CD4-positive, alpha-beta T cell treated with Interferon gamma for 1 hour (primary cell): ENCODE data around the gene PHAF1.

Source experiments
- DNase-seq: peaks from one replicate; pipeline ENCODE4 v3.0.0-alpha.2; 2020

The PHAF1 gene

GRCh38 chr16:67183627-67184452, 74.1 kb downstream of the PHAF1 start, which contains the start of gene MATCAP1:
TSS of gene MATCAP1 (minus strand) at chr16:67183963. CDS start at chr16:67180610, 3,353 bp downstream.
- peak; percentile 97 for DNase-seq

GRCh38 chr16:67184453-67184994, 74.8 kb downstream of the PHAF1 start:
- DNase-seq = no peak

- DNase-seq = peak; percentile 80
These were observed 75.4 kb downstream of the PHAF1 start for GRCh38 chr16:67184995-67185650.

- no peak for DNase-seq
These were observed 76.0 kb downstream of the PHAF1 start for GRCh38 chr16:67185651-67186134.

GRCh38 chr16:67186550-67186950, 76.8 kb downstream of the PHAF1 start:
- no peak for DNase-seq

- no peak for DNase-seq
These were observed 77.6 kb downstream of the PHAF1 start for GRCh38 chr16:67187175-67187890.

- no peak for DNase-seq
These were observed 78.6 kb downstream of the PHAF1 start for GRCh38 chr16:67188323-67188722.

- DNase-seq = no peak
These were observed 79.1 kb downstream of the PHAF1 start for GRCh38 chr16:67188798-67189197.

GRCh38 chr16:67190041-67190440, 80.3 kb downstream of the PHAF1 start, which contains the start of gene EXOC3L1:
TSS of gene EXOC3L1 (minus strand) at chr16:67190136. CDS start at chr16:67189676, 460 bp downstream.
- DNase-seq = no peak

- no peak for DNase-seq
These were observed 81.0 kb downstream of the PHAF1 start for GRCh38 chr16:67190448-67191399.

- DNase-seq = no peak
These were observed 81.8 kb downstream of the PHAF1 start for GRCh38 chr16:67191411-67191994.

- peak; percentile 84 for DNase-seq
These were observed 82.4 kb downstream of the PHAF1 start, which contains the start of gene E2F4 for GRCh38 chr16:67191995-67192681. TSS of gene E2F4 (plus strand) at chr16:67192155. CDS start at chr16:67192228, 73 bp downstream.

- DNase-seq = no peak
These were observed 83.1 kb downstream of the PHAF1 start for GRCh38 chr16:67192781-67193361.

- no peak for DNase-seq
These were observed 83.8 kb downstream of the PHAF1 start for GRCh38 chr16:67193536-67193935.

- no peak for DNase-seq
These were observed 84.5 kb downstream of the PHAF1 start for GRCh38 chr16:67194260-67194659.

- no peak for DNase-seq
These were observed 85.9 kb downstream of the PHAF1 start for GRCh38 chr16:67195676-67196075.

- DNase-seq = no peak
These were observed 87.1 kb downstream of the PHAF1 start for GRCh38 chr16:67196881-67197280.

- no peak for DNase-seq
These were observed 88.0 kb downstream of the PHAF1 start for GRCh38 chr16:67197704-67198103.
